Activated CD4-positive, alpha-beta T cell treated with anti-CD3 and anti-CD28 coated beads for 1 hour (primary cell): Measurements from ENCODE around the gene SOX3.

ENCODE experiments used
- DNase-seq: peaks from one replicate; pipeline ENCODE4 v3.0.0-alpha.2; 2020

The SOX3 gene

DNA sequence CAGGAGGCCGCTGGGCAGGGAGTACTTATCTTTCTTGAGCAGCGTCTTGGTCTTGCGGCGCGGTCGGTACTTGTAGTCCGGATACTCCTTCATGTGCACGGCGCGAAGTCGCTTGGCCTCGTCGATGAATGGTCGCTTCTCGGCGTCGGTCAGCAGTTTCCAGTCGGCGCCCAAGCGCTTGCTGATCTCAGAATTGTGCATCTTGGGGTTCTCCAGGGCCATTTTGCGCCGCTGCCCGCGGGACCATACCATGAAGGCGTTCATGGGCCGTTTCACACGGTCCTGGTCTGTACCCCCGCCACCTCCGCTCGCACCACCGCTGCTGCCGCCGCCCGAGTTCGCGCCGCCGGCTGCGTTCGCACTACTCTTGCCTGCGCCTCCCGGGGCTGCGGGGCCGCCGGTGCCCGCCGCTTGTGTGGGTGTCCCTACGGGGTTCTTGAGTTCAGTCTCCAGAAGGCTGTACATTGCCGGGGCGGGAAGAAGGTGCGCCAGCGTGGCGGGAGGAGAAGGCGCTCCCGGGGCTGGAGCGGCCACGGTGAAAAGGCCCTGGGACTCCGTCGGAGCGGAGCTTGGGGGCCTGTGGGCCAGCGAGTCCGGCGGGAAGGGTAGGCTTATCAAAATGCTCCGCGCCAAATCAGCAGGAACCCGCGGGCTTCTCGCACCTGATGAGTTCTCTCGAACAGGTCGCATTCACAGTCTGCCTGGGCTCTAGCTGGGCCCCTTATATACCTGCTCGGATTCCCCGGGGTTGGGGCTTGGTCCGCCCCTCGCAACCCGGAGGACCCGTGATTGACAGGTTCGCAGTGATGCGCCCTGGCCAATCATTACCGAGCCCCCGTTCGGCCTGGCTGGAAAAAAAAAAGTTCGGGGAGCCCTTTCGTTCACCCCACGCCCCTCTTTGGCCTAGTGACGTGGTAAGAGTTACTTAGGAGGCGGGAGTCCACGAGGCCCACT is at the start of gene SOX3:
SOX3 (minus strand) TSS at position 699 of the 954 bp plus-strand sequence; CDS start at position 690, 9 bp downstream.
- DNase-seq = no peak

DNA sequence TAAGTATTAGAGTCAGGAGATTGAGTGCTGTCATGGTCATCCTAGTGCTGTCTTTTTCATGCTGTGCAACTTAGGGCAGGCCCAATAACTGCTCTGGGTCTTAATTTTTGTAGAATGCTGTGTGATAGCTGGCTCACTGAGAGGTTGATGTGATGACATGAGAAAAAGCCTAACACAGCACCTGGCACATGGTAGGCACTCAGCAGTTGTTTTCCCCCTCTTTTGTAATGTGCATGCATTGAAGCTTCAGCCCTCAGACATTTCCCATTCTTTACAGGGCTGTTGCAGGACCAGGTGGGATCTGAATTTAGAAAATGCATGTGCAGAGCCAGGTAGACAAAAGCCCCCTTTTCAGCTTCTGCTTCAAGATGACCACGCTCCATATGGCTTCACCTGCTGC is 44.1 kb upstream of the SOX3 start:
- no peak for DNase-seq

DNA sequence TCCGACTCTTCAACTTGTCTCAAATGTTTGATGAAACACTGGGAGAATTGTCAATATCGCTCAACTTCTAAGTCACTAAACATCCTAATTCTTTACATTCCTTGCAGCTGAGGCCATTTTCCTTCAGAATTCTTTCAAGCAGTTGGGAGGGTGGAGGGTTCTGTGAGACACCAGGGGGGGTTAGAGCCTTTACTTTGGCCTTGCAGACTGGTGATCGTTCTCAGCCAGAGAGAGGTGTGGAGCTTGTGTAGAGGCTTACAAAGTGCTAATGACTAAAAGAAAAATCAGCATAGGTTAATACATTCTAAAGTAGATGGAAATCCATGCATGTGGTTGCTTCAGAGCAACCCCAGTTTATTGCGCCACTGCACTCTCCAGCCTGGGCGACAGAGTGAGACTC is 21.3 kb upstream of the SOX3 start:
- no peak for DNase-seq

DNA sequence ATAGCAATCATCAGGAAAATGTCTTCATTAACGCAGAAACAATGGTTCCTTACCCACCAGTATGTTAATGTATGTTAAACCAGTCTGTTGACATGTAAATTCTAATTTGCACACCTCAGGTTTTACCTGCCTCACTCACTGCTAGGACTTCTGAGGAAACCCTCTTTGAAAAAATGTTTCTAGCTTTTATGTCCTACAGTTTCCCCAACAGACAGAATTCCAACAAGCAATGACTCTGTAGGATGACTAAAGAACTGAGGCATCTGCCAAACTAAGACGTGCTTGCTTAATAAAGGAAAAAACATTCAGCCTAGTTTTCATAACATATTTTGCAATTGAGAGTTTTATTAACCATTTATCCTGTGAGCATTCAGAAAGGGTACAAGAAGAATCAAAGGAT is 20.6 kb upstream of the SOX3 start:
- DNase-seq = no peak

- no peak for DNase-seq
Observed at GRCh38 chrX:140524556-140524955, 19.7 kb upstream of the SOX3 start.

- no peak for DNase-seq
Observed at GRCh38 chrX:140521393-140521792, 16.5 kb upstream of the SOX3 start.

DNA sequence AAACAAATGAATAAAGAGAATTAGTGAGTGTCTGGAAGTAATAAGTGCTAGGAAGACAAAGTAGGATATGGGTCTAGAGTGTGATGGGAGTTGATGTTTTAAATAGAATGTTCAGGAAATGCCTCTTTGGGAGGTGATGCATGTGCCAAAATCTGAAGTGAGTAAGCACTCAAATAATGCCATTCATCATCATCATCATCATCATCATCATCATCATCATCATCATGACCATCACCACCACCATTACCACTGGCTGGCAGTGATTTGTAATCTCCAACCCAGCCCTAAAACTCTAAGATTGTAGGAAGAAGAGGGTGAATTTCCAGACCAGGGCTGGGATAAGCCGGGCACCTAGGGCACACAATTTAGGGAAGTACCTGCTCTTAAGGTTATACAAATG is 9.7 kb upstream of the SOX3 start:
- no peak for DNase-seq

DNA sequence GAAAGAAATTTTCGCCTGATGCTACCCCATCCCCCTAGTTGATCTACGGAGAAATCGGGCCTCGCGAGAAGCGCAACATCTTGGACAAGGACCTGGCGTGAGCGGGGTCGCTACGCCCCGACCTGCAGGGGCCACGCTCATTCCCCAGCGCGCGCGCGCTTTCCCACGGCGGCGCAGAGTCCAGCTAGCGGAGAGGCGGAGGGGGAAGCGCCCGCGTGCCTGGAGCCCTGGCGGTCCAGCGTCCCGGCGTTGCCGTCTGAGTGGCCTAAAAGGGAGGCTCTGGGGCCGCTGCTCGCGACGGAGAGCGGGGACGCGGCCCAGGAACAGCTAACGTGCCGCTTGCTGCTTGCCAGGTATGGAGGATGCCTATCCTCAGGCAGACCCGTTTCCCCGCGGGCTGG is 6.0 kb upstream of the SOX3 start:
- no peak for DNase-seq

- DNase-seq = no peak
Observed at GRCh38 chrX:140510306-140510676, 5.4 kb upstream of the SOX3 start.

DNA sequence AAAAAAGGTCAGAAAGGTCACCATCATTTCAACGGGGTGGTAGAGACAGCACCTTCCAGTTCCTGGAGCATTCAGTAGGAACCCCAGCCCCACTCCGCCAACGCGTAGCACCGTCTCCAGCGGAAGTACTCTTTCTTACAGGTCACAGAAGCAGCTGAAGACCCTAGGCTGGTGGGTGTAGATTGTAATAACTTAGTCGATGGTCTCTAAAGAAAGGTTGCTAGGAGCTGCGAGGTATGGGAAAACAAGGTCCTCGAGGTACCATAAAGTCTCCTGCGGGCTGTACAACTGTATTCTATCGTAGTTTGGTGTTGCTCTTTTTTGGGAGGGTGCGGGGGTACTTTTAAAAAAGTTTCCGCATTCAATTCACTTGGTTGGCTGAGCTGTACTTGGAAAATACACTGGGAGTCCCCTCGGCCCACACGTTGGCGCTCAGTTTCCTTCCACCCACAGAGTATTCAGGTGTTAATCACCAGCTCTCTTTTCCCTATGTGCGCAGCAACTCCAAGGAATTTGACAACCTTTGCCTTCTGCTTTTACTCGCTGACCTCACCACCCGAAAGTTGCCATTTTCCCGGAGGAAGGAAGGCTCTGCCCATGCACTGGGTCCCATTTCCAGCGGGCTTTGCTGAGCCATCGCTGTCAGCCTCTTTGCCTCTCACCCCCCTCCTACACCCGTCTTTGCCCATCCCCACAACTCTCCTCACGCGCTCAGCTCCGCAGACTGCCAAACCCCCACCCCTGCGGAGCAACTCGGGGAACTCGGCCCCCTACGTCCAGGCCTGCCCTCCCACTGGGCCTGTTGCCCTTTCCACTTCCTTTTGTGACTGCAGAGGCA is 4.8 kb upstream of the SOX3 start:
- no peak for DNase-seq

- no peak for DNase-seq
Observed at GRCh38 chrX:140508958-140509357, 4.1 kb upstream of the SOX3 start.

DNA sequence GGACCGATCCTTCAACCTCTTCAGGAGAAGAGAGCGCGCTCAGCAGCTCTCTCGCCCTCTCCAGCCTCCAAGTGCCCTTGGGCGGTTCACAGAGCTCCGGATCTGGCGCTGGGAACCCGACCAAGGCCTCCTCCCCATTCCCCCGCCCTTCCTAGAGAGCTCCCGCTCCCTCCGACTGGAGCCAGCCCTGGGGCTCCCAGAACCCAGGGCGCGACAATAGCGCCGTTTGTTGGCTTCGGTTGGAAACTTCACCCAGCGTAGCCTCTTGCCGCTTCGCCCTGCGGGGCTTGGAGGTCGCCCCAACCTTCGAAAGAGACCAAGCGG is 3.1 kb upstream of the SOX3 start:
- DNase-seq = no peak

- no peak for DNase-seq
Observed at GRCh38 chrX:140507223-140507981, 2.5 kb upstream of the SOX3 start.

GRCh38 chrX:140505421-140506337 is 810 bp upstream of the SOX3 start:
- no peak for DNase-seq

- no peak for DNase-seq
Observed at GRCh38 chrX:140503714-140504351, 1.0 kb downstream of the SOX3 start.

GRCh38 chrX:140503238-140503601 is 1.6 kb downstream of the SOX3 start:
- DNase-seq = no peak

DNA sequence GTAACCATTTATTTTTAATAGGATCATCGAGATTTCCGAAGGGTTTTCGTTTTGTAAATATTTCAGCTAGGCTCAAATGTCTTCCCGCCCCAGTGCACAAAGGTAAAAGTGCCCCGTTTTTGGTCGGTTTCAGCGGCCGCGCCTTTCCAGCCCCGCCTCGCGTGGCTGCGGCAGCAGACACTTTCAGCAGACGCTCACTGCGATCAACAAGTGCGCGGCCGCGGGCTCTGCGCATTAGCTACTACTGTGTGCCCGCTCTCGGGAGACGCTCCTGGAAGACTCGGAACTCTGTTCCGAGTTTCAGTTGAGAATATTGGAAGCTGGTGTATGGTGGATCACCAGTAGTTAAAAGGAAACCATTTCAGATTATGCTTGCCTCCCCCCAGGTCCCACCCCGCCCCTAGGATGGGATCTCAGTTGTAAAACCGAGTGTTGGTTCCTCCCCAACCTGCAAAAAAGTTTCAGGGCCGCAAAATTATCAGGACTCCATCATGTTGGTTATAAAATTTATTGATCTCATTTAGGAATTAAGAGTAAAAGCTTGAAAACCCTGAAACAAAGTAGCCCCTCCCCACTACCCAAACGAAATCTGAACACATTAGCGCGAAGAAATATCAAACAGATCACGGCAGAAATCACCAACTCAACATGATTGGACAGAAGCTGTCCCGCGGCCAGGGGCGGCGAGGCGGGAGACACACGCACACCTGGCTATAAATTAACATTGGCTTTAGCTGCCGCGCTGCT is 2.2 kb downstream of the SOX3 start:
- no peak for DNase-seq

GRCh38 chrX:140501940-140502468 is 2.9 kb downstream of the SOX3 start:
- DNase-seq = no peak

DNA sequence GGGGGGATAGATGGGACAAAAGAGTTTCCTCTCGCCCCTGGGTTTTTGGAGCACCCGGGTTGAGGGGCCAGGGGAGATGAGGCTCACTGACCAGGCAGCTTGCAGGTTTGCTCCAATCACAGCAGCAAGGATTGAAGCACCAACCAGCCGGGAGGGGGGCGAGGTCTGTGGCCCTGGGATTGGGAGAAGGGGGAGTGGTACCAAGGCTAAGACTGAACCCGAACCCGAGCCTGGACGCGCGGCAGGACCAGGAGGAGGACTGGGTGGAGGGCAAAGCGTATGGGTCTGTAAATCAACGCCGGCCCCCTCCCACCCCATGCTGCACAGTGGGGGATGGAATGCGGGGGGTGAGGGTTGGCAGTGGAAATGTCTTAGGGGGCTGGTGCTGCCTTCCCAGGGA is 3.5 kb downstream of the SOX3 start:
- DNase-seq = no peak

DNA sequence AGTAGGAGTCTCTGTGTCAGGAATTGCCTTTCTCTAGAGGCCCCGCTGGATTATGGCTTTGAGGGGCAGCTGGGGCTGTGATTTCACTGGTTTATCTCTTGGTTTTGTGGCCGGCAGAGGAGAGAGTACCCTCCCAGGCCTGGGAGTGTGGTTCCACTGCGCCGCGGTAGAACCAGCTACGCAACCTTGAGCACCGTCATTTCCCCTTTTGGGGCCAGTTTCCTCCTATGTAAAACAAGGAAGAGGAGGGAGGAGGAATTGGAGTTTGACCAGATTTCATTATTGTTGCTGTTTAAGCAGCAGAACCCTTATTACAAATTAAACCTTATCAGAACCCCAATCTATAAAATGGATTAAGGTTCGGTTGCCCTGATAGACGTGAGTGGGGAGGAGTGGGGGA is 4.4 kb downstream of the SOX3 start:
- no peak for DNase-seq

DNA sequence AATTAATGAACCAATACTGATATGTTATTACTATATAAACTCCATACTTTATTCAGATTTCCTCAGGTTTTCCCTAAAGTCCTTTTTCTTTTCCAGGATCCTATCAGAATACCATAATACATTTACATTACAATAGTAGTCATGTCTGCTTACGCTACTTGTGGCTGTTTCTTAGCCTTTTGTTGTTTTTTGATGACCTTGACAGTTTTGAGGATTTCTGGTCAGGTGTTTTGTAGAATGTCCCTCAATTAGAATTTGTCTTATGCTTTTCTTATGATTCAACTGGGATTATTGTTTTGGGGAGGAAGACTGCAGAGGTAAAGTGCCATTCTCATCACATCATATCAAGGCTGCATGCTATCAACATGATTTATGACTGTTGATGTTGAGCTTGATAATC is 9.1 kb downstream of the SOX3 start:
- no peak for DNase-seq
